ENCODE results near the gene IGFBP6.
"Not testable (repeated sequence)": the region's sequence is repeated elsewhere in the genome, so short reads cannot be mapped to it uniquely, and the experiment has no call there.

IGFBP6 gene

GRCh38 chr12:53095596-53095895 is 1.9 kb upstream of the IGFBP6 start:
- not testable (repeated sequence) for DNase-seq (ENCODE audit: low spot score)

DNA sequence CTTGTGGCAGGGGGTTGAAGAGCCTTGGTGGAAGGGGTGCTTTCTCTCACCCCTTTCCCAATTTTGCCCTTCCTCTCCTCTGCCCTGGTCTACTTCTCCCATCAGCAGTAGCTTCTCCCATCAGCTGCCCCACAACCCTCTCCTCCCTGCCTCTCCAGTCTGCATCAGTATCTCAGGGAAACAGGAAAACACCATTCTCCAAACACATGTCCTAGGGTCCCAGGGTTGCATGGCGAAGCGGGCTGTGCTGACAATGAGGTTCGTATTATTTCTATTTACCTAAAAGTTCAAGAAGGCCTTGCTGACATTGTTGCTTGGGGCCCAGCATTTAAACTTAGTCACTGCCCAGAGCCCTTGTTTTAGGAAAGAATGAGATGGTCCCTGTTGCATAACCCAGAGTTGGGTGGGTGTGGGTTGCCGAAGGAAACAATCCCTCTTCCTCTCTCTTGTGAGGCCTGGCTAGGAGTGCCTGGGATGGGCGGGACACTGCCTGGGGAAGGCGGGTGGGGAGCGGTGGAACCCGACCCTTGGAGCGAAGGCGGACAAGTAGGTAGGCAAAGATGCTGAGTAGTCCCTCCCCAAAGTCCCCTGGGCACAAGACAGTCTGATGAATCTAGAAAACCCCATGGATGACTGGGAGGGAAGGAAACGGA is 1.3 kb upstream of the IGFBP6 start:
- DNase-seq (ENCODE audit: low spot score): no peak

DNA sequence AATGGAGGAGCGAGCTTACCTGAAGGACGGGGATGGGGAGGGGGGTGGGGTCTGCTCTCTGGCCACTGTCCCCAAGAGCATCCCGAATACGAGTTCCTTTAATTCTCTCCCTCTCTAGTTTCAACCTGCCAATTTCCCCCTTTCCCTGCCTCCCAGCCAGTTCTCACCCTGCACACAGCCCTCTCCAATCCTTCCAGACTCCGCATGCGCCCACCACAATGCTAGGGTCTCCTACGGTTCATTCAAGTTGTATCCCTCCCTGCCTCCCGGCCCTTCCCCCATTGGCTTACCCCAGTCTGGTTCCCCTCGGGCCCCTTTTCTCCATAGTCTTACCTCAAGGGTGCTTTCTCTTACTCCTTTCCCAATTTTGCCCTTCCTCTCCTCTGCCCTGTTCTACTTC is 708 bp upstream of the IGFBP6 start:
- DNase-seq (ENCODE audit: low spot score): no peak

DNA sequence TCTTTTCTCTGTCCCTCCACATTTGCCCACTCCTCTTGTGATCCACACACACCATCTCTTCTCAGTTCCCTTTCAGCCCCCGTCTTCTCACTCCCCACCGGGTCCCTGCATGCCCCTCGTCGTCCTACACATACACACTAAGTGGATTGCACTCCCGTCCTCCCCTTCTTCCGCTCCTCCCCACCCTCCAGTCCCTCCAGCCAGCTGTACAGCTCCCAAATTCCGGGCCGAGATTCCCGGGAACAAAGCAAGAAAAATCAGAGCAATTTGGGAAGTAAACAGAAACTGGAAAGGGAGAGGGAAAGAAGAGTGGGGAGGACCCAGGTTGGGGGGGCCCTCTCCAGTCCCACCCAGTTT is 282 bp upstream of the IGFBP6 start:
- DNase-seq (ENCODE audit: low spot score): no peak

GRCh38 chr12:53098354-53098981 is 1.0 kb downstream of the IGFBP6 start:
- DNase-seq (ENCODE audit: low spot score): no peak

DNA sequence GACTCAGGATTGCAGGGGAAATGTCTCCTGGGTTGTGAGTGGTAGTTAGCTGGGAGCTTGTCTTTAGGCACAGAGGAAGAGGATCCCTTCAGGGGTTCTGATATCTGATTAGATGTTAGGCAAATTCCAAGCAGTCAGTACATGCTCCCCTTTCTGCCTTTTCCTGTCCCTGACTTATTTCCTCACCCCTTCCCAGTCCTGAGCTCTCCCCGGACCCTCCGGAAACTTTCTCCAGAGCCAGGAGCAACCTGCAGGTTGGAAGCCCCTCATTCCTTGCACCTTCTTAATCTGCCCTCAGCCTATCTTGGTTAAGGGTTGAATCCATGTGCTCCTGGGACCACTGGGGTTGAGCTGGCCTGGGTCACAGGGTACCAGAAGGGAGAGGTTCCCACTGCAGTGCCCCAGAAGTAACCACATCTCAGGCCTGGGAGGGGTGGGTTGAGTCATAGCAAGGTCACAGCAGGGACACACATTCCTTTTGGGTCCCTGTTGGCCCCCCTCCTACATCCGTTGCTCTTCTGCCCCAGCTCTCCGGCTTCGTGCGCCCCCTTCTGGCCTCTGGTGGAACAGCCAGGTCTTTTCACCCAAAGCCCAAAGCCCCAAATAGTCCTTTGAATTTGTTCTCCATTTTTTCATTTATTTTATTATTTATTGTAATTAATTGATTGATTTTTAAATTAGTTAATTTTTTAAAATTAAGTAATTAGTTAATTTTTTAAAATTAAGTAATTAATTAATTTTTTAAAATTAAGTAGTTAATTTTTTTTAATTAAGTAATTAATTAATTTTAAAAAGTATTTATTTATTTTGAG is 1.8 kb downstream of the IGFBP6 start:
- DNase-seq (ENCODE audit: low spot score): peak; percentile 63

DNA sequence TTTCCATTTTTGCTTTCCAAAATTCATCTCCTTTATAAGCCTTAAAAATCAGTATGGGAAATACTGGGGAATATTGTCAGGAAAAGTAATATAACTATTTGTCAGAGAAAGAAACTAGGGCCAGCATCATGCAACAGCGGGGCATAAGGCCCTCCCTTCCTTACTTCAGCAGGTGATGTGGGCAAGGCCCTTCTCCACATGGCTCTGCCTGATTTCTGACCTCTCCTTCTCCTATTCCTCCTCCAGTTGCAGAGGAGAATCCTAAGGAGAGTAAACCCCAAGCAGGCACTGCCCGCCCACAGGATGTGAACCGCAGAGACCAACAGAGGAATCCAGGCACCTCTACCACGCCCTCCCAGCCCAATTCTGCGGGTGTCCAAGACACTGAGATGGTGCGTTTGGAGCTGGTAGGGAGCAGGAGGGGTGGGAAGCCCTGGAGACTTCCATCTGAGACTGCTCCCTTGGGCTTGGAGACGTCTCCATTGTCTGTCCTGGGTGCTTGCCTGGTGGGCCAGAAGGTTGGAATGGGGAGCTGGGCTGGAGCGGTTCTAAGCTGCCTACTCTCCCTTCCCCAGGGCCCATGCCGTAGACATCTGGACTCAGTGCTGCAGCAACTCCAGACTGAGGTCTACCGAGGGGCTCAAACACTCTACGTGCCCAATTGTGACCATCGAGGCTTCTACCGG is 3.1 kb downstream of the IGFBP6 start:
- no peak for DNase-seq (ENCODE audit: low spot score)

DNA sequence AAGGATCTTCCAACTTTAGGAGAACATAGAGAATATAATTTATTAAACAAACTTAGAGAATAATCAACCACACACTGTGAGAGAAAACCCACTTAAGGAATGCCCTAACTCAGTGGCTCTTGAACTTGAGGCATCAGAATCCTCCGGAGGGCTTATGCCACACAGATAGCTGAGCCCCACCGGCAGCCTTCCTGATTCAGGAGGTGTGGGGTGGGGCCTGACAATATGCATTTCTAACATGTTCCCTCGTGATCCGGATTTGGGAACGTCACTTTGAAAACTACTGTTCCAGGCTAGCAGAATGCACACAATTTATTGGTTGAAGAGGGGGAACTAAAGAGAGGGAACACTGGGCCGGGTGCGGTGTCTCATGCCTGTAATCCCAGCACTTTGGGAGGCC is 3.8 kb downstream of the IGFBP6 start:
- no peak for DNase-seq (ENCODE audit: low spot score)

DNA sequence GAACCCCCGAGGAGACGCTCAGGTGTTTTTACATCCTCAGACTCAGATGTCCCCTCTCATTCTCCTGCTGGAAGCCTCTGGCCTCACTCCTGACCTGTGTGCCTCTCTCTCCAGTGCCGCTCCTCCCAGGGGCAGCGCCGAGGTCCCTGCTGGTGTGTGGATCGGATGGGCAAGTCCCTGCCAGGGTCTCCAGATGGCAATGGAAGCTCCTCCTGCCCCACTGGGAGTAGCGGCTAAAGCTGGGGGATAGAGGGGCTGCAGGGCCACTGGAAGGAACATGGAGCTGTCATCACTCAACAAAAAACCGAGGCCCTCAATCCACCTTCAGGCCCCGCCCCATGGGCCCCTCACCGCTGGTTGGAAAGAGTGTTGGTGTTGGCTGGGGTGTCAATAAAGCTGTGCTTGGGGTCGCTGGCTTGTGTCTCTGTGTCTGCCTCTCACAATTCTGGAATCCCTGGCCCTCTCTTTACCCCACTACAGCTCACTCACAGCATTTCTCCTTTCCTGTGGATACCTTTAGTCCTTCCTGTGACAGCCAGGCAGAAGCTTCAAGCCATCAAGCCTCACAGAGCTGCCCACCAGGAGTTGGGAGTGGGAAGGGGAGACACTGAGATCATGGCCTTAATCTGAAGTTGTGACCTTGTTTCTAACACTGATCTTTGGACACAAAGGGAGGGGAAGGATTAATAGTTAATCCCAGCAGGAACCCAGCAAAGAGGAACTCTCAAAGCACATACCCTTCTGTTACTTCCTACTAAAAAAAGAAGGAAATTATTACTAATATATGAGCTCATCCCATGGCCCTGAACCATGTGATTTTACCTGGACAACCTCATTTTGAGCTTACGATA is 4.7 kb downstream of the IGFBP6 start:
- DNase-seq (ENCODE audit: low spot score): no peak

DNA sequence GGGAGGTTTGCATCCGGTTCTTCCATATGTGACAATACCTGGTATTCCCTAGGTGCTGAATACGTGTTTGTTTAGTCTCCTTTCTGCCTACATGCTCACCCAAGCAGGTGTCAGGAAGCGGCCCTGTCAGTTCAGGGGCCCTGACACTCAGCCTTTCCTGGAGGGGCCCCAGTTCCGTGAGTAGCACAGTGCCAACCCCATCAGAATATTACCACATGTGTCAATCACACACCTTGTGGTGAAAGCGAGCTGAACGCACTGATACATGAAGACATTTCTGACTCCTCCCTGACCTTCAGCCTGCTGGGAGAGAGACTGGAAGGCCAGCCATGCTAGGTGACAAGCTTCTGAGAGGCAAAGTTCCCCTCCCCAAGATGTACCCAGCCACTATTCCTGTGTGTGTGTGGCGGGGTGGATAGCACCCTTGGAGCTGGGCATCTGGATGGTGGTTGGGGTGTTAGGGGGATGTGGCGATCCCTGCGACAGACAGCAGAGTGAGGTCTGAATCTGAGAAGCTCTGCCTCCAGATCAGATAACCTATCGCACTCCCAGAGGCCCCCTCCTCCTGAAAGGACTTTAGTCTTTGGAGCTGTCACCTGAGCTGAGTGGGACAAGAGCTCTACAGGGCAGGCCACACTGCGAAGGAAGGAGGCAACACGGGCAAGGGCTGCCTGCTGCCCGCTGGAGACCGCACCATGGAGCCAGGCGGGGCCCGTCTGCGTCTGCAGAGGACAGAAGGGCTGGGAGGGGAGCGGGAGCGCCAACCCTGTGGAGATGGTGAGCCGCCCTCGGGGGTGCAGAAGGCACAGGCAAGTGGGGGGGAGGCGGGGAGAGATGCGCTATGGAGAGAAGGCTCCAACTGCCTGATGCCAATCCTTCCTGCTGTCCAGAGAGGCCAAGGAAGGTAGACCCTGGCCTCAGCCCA is 5.7 kb downstream of the IGFBP6 start, which contains the start of gene SOAT2:
TSS of gene SOAT2 (plus strand) at position 604 of the 925 bp plus-strand sequence. CDS start at position 696, 92 bp downstream.
- no peak for DNase-seq (ENCODE audit: low spot score)

DNA sequence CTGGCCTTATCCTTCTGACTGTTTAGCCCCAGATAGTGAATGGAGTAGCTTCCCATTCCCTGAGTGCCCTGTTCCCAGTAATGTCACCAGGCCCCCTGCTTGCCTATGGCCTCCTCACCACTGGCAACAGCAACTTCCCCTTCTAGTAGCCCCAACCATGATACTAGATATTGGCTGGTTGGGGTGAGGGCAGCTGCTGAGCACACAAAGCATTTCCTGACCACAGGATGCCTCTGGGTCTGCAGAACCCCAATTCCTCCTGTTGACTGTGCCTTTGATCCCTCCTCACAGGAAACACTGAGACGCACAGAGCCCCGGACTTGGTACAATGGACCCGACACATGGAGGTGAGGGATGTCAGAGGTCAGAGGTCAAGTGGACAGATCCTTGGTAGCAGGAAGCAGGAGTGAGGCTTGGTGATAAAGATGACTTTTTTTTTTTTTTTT is 6.4 kb downstream of the IGFBP6 start:
- no peak for DNase-seq (ENCODE audit: low spot score)

GRCh38 chr12:53105256-53105655 is 7.8 kb downstream of the IGFBP6 start:
- no peak for DNase-seq (ENCODE audit: low spot score)

DNA sequence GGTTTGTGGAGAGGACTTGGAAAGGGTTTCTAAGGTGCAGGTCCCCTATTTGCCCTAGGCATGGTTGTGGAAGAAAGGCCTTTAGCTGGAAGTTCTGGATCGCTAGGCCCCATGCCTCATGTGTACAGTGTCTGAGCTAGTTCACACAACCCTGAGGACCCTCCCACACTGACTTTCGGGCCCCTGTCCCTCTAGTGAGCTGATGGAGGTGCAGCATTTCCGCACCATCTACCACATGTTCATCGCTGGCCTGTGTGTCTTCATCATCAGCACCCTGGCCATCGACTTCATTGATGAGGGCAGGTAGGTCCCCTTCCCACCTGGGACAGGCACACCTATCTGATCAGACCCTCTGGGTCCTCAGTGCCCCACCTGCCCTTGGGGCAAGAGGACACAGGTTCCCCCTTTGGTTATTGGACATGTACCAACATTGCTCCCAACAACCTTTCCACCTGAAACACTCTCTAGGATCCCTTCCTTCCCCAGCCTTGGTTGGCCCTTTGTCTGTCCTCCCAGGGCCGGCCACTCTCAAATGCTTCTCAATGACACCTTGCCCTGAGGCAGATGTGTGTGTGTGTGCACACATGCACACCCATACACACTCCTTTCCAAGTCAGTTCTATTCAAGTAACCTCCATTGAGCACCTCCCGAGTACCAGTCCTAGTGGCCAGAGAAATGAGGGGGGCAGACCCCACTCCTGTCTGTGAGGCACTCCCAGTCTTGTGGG is 8.4 kb downstream of the IGFBP6 start:
- no peak for DNase-seq (ENCODE audit: low spot score)

GRCh38 chr12:53107122-53107521 is 9.7 kb downstream of the IGFBP6 start:
- no peak for DNase-seq (ENCODE audit: low spot score)

DNA sequence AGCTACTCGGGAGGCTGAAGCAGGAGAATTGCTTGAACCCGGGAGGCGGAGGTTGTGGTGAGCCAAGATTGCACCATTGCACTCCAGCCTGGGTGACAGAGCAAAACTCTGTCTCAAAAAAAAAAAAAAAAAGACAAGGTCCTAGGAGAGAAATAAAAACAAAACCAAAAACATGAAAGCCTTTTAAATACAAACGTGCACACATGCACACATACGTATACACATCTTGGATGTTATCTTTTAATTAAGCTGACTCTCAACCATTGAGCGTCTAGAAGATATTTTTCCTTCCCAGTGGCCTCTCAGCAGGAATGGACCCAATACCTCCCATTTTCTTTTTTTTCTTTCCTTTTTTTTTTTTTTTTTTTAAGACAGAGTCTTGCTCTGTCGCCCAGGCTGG is 15.0 kb downstream of the IGFBP6 start:
- DNase-seq (ENCODE audit: low spot score): not testable (repeated sequence)

- no peak for DNase-seq (ENCODE audit: low spot score)
Measured at GRCh38 chr12:53113136-53113705, 15.8 kb downstream of the IGFBP6 start.

- DNase-seq (ENCODE audit: low spot score): no peak
Measured at GRCh38 chr12:53113951-53114350, 16.5 kb downstream of the IGFBP6 start.

DNA sequence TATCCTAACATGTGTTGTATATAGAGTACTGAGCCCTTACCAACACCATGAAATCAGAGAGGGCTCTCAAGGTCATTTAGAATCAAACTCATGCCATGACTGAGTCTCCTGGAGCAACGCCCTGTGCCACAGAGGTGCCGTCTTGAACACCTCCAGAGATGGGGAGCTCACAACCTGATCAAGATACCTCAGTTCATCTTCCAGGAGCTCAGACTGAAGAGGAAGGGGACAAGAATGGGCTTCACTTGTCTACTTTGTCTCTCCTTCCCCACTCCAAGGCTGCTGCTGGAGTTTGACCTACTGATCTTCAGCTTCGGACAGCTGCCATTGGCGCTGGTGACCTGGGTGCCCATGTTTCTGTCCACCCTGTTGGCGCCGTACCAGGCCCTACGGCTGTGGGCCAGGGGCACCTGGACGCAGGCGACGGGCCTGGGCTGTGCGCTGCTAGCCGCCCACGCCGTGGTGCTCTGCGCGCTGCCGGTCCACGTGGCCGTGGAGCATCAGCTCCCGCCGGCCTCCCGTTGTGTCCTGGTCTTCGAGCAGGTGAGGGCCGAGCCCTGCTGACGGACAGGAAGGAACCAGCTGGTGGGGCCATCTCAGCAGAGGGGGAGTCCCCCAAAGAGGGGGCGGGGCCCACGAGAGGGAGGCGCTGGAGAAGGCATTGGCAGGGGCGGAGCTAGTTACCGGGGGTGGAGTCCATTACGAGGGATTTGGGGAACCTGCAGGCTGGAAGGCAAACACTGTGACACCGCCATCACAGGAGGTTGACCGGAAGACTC is 17.8 kb downstream of the IGFBP6 start:
- no peak for DNase-seq (ENCODE audit: low spot score)
